Measurements from ENCODE around the gene FAAH.

Gene FAAH

DNA sequence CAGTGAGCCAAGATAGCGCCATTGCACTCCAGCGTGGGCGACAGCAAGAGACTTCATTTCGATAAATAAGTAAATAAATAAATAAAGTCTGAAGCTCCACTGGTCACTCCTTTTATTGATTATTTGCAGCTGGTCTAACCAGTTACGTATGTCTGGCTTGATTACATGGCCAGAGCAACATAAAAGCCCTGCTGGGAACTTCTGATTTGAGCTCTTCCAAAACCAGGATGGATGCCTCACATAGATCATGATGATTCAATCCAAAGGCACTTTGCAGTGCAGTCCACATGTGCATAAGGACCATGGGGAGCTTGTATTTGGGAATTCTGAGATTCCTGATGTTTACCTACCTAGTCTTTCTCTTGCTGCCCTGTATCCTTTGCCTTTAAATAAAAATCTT lies 29.5 kb upstream of the FAAH start:
- TF ChIP-seq EP300 (IDR thresholded peaks at IDR 0.05; ENCODE audit: borderline replicate concordance) = no peak
- TF ChIP-seq CEBPB (IDR thresholded peaks at IDR 0.05) = no peak
- TF ChIP-seq ZBTB7A (IDR thresholded peaks at IDR 0.05; ENCODE audit: low read depth) = no peak
- TF ChIP-seq, protein P1, sequence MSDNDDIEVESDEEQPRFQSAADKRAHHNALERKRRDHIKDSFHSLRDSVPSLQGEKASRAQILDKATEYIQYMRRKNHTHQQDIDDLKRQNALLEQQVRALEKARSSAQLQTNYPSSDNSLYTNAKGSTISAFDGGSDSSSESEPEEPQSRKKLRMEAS (IDR thresholded peaks at IDR 0.05) = no peak
- no peak for TF ChIP-seq RAD21 (IDR thresholded peaks at IDR 0.05; ENCODE audit: low read depth)
- no peak for TF ChIP-seq TEAD4 (IDR thresholded peaks at IDR 0.05)
- TF ChIP-seq CREB1 (IDR thresholded peaks at IDR 0.05; ENCODE audit: low read depth) = no peak
- TF ChIP-seq YY1 (IDR thresholded peaks at IDR 0.05; ENCODE audit: low read depth) = no peak
- no peak for TF ChIP-seq NFIC (IDR thresholded peaks at IDR 0.05)
- TF ChIP-seq TAF1 (IDR thresholded peaks at IDR 0.05; ENCODE audit: low read depth) = no peak
- TF ChIP-seq FOXM1 (IDR thresholded peaks at IDR 0.05; ENCODE audit: borderline replicate concordance, low read depth) = no peak
- TF ChIP-seq EGR1 (IDR thresholded peaks at IDR 0.05) = no peak
- TF ChIP-seq TCF12 (IDR thresholded peaks at IDR 0.05; ENCODE audit: low read depth) = no peak
- TF ChIP-seq, protein P2, sequence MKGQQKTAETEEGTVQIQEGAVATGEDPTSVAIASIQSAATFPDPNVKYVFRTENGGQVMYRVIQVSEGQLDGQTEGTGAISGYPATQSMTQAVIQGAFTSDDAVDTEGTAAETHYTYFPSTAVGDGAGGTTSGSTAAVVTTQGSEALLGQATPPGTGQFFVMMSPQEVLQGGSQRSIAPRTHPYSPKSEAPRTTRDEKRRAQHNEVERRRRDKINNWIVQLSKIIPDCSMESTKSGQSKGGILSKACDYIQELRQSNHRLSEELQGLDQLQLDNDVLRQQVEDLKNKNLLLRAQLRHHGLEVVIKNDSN (IDR thresholded peaks at IDR 0.05) = no peak

DNA sequence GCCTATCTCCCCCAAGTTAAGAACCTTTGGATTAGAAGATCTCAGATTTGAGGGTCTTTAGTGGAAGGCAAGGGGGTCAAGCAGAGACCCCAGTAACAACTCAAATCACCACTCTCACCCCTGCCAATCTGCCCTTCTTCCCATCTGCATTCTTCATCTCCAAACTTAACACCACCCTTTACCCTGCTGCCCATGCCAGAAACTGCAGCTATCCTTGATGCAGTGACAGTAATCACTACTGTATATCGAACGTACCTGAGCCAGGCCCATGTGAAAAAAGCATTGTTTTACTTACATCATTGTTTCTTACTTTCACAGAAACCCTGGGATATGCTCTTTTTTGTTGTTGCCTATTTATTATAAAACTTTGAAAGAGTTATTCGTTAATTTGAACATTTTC lies 27.0 kb upstream of the FAAH start:
- TF ChIP-seq FOXM1 (IDR thresholded peaks at IDR 0.05; ENCODE audit: borderline replicate concordance, low read depth) (no peak), TCF12 (IDR thresholded peaks at IDR 0.05; ENCODE audit: low read depth) (no peak)
- TF ChIP-seq, protein P1 (IDR thresholded peaks at IDR 0.05) = no peak
- TF ChIP-seq, protein P3, sequence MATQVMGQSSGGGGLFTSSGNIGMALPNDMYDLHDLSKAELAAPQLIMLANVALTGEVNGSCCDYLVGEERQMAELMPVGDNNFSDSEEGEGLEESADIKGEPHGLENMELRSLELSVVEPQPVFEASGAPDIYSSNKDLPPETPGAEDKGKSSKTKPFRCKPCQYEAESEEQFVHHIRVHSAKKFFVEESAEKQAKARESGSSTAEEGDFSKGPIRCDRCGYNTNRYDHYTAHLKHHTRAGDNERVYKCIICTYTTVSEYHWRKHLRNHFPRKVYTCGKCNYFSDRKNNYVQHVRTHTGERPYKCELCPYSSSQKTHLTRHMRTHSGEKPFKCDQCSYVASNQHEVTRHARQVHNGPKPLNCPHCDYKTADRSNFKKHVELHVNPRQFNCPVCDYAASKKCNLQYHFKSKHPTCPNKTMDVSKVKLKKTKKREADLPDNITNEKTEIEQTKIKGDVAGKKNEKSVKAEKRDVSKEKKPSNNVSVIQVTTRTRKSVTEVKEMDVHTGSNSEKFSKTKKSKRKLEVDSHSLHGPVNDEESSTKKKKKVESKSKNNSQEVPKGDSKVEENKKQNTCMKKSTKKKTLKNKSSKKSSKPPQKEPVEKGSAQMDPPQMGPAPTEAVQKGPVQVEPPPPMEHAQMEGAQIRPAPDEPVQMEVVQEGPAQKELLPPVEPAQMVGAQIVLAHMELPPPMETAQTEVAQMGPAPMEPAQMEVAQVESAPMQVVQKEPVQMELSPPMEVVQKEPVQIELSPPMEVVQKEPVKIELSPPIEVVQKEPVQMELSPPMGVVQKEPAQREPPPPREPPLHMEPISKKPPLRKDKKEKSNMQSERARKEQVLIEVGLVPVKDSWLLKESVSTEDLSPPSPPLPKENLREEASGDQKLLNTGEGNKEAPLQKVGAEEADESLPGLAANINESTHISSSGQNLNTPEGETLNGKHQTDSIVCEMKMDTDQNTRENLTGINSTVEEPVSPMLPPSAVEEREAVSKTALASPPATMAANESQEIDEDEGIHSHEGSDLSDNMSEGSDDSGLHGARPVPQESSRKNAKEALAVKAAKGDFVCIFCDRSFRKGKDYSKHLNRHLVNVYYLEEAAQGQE (IDR thresholded peaks at IDR 0.05; ENCODE audit: low read depth) = no peak

DNA sequence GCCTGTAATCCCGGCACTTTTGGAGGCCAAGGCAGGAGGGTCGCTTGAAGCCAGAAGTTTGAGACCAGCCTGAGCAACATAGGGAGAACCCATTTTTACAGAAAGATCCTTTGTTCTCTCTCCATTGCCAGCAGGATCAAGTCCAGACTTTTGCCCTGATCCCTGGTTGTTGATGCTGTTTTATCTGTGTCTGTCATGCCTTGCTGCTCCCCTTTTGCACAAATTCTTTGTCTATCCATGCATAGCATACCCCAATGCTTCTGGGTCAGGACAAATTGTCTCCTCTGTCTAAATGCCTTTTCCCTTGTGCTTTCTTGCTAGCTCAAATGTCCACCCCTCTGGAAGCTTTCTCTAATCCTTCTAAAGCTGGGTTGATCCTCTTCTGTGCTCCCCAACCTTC lies 25.3 kb upstream of the FAAH start:
- TF ChIP-seq RAD21 (IDR thresholded peaks at IDR 0.05; ENCODE audit: low read depth) (no peak), CEBPB (IDR thresholded peaks at IDR 0.05) (no peak), FOXM1 (IDR thresholded peaks at IDR 0.05; ENCODE audit: borderline replicate concordance, low read depth) (no peak), ZBTB7A (IDR thresholded peaks at IDR 0.05; ENCODE audit: low read depth) (no peak), NFIC (IDR thresholded peaks at IDR 0.05) (no peak), TCF12 (IDR thresholded peaks at IDR 0.05; ENCODE audit: low read depth) (no peak), EP300 (IDR thresholded peaks at IDR 0.05; ENCODE audit: borderline replicate concordance) (no peak), EGR1 (IDR thresholded peaks at IDR 0.05) (no peak)
- TF ChIP-seq, protein P3 (IDR thresholded peaks at IDR 0.05; ENCODE audit: low read depth) = no peak
- TF ChIP-seq, protein P2 (IDR thresholded peaks at IDR 0.05) = no peak
- TF ChIP-seq, protein P1 (IDR thresholded peaks at IDR 0.05) = no peak

DNA sequence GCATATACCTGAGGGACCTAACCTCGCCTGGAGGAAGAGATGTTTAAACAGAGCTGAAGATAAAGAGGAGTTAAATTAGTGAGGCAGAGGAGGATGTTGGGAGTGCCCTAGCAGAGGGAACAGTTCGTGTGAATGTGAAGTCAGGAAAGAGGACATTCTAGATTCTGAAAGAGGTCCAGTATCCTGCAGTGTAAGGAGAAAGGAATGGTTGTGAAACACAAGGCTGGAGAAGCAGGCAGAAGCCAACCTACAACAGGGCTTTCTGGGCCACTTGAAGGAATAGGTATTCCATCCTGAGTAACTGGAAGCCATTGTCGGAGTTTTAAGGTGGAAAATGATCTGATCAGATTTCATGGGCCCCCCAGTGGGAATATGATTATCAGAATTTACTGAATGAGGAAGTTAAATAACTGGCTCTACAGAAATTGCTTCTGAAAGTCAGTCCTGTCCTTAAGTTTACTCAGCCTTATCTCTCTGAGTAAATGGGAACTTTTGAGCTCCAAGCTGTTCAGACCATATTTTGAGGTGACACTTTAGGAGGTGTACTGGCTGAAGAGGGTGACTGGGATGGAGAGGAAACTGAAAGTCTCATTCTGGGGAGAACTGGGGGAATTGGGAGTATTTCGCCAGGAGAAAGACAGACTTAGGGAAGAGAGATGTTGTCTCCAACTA lies 24.4 kb upstream of the FAAH start:
- TF ChIP-seq, protein P2 (IDR thresholded peaks at IDR 0.05) = no peak
- TF ChIP-seq, protein P3 (IDR thresholded peaks at IDR 0.05; ENCODE audit: low read depth) = no peak
- no peak for TF ChIP-seq EGR1 (IDR thresholded peaks at IDR 0.05)
- TF ChIP-seq YY1 (IDR thresholded peaks at IDR 0.05; ENCODE audit: low read depth) = no peak
- TF ChIP-seq NFIC (IDR thresholded peaks at IDR 0.05) = no peak
- no peak for TF ChIP-seq TCF12 (IDR thresholded peaks at IDR 0.05; ENCODE audit: low read depth)
- TF ChIP-seq ZBTB7A (IDR thresholded peaks at IDR 0.05; ENCODE audit: low read depth) = no peak
- TF ChIP-seq TEAD4 (IDR thresholded peaks at IDR 0.05) = no peak
- no peak for TF ChIP-seq CEBPB (IDR thresholded peaks at IDR 0.05)
